HepG2 (cell line): ENCODE results near the gene SLC38A3. TPM values are rescaled to one million over a fixed set of nuclear protein-coding genes. Genes with fewer than 3 reads are reported as not detected.
A peak's percentile ranks its signal among the peaks of the same experiment; 100 is the strongest.

Experiments used
- ATAC-seq: fragments of 200-7000 bp; cut with Tn5 transposase; 3 replicates; pipeline ENCODE4 v1.9.1; 2020; ENCODE audit warnings: mild to moderate bottlenecking, moderate library complexity
- BruUV-seq: library from RNA; stranded (reverse); fragments of 400-500 nt; replicated peaks from 2 replicates; lab custom pipeline; 2021; lab: Mats Ljungman, UMichigan
- CTCF ChIA-PET: fragments of 300-600 bp; formaldehyde crosslinking; extraction: SDS; loops from one replicate; lab custom pipeline; 2021; ENCODE audit warnings: low total read pairs, inconsistent platforms, low intra/inter-chr PET ratio; lab: Yijun Ruan, JAX
- POLR2A ChIA-PET: fragments of 350-600 bp; sonication (Branson Sonifier 250); formaldehyde crosslinking; loops from one replicate; lab custom pipeline; 2020; ENCODE audit warnings: antibody characterized with exemption, inconsistent platforms; lab: Yijun Ruan, JAX
- DNase-seq: peaks from one replicate; pipeline ENCODE4 v3.0.0-alpha.2; 2015; ENCODE audit warnings: low spot score
- FAIRE-seq: peaks from 3 replicates; lab custom pipeline; 2011; peaks lifted over from hg19 to GRCh38; lab: Jason Lieb, UNC
- H2AFZ ChIP-seq: one replicate; pipeline ENCODE4 v1.6.1; 2011; ENCODE audit warnings: low read length, inconsistent platforms
- H3K27ac ChIP-seq: fragments of 300-600 bp; 3 replicates; pipeline ENCODE4 v1.8.0; 2011; ENCODE audit warnings: mixed run types, mild to moderate bottlenecking, mixed read lengths, low read length, inconsistent platforms; ENCODE audit not compliant: insufficient read depth; ENCODE audit errors: extremely low read length
- H3K27me3 ChIP-seq, 2 experiments: fragments of 200-600 bp in 1 of 2; 2 replicates in 1 of 2; 3 replicates in 1 of 2; pipeline versions ENCODE4 v1.6.0 to v1.8.0; 2011; ENCODE audit warnings: low read length in 2 of 2, mild to moderate bottlenecking in 2 of 2, moderate library complexity in 2 of 2, inconsistent platforms in 1 of 2; ENCODE audit not compliant: insufficient read depth in 2 of 2, control insufficient read depth in 1 of 2
- H3K36me3 ChIP-seq, 2 experiments: fragments of 200-600 bp in 1 of 2; replicated peaks in 1 of 2; 2 replicates in 1 of 2; 3 replicates in 1 of 2; pipeline versions ENCODE4 v1.5.1 to v1.8.0; 2011; ENCODE audit warnings: low read length in 2 of 2, inconsistent platforms in 1 of 2; ENCODE audit not compliant: insufficient read depth in 2 of 2, control insufficient read depth in 1 of 2
- H3K4me1 ChIP-seq: 2 replicates; pipeline ENCODE4 v1.5.1; 2012; ENCODE audit warnings: low read length, inconsistent platforms; ENCODE audit not compliant: insufficient read depth
- H3K4me2 ChIP-seq: 2 replicates; pipeline ENCODE4 v1.6.0; 2011; ENCODE audit warnings: low read depth, low read length, inconsistent platforms
- H3K4me3 ChIP-seq, 3 experiments: fragments of 200-600 bp in 1 of 3; sonication (generic), shearing (Covaris generic) in 1 of 3; replicated peaks in 1 of 3; 2 replicates each; pipeline ENCODE4 v1.5.1; 2011 to 2016; ENCODE audit warnings: low read length in 3 of 3, inconsistent platforms in 2 of 3, low read depth in 2 of 3, mild to moderate bottlenecking in 2 of 3, control low read depth in 1 of 3, mixed read lengths in 1 of 3; ENCODE audit not compliant: insufficient read depth in 1 of 3
- H3K79me2 ChIP-seq: one replicate; pipeline ENCODE4 v1.6.1; 2011; ENCODE audit warnings: low read length, inconsistent platforms; ENCODE audit not compliant: insufficient read depth
- H3K9ac ChIP-seq: 2 replicates; pipeline ENCODE4 v1.6.0; 2011; ENCODE audit warnings: mild to moderate bottlenecking, low read depth, low read length, inconsistent platforms; ENCODE audit not compliant: insufficient read depth
- H3K9me3 ChIP-seq: 2 replicates; pipeline ENCODE4 v1.5.1; 2012; ENCODE audit warnings: mild to moderate bottlenecking, low read length
- H4K20me1 ChIP-seq: 2 replicates; pipeline ENCODE4 v1.6.0; 2011; ENCODE audit warnings: inconsistent platforms, mild to moderate bottlenecking, low read length, moderate library complexity; ENCODE audit not compliant: insufficient read depth
- ATRX ChIP-seq: sonication (generic); formaldehyde crosslinking; IDR thresholded peaks from 2 replicates; pipeline ENCODE4 v1.4.0; 2020; ENCODE audit warnings: missing genetic modification reagents, borderline replicate concordance
- KDM2A ChIP-seq: sonication (generic); formaldehyde crosslinking; IDR thresholded peaks from 2 replicates; pipeline ENCODE4 v1.4.0; 2020; ENCODE audit warnings: low read depth, missing genetic modification reagents, borderline replicate concordance
- MEF2D ChIP-seq: sonication (generic); formaldehyde crosslinking; IDR thresholded peaks from 2 replicates; pipeline ENCODE4 v1.5.1; 2020; ENCODE audit warnings: mild to moderate bottlenecking, missing genetic modification reagents
- NRL ChIP-seq: sonication (generic); formaldehyde crosslinking; IDR thresholded peaks from 2 replicates; pipeline ENCODE4 v1.5.0; 2020; ENCODE audit warnings: missing genetic modification reagents, mild to moderate bottlenecking, moderate library complexity, borderline replicate concordance
- RAD21 ChIP-seq: fragments of 450-650 bp; formaldehyde crosslinking; IDR thresholded peaks from 2 replicates; pipeline ENCODE4 v1.5.0; 2020; ENCODE audit warnings: mild to moderate bottlenecking
- SIN3A ChIP-seq: IDR thresholded peaks from 2 replicates; pipeline ENCODE4 v1.6.1; 2011; ENCODE audit warnings: low read depth, mild to moderate bottlenecking, control low read depth, low read length, borderline replicate concordance
- SMC3 ChIP-seq: IDR thresholded peaks from 2 replicates; pipeline ENCODE4 v1.6.1; 2011; ENCODE audit warnings: low read length, improper control_type of control experiment
- SOX5 ChIP-seq: IDR thresholded peaks from 2 replicates; pipeline ENCODE4 v1.6.1; 2016; ENCODE audit warnings: borderline replicate concordance
- XRCC5 ChIP-seq: fragments of 200-400 bp; formaldehyde crosslinking; optimal IDR thresholded peaks from 2 replicates; pipeline ENCODE3; 2017; ENCODE audit warnings: mild to moderate bottlenecking, low read length
- ZC3H13 ChIP-seq: sonication (generic); formaldehyde crosslinking; IDR thresholded peaks from 2 replicates; pipeline ENCODE4 v1.8.1; 2023; ENCODE audit warnings: mild to moderate bottlenecking, missing genetic modification reagents, moderate library complexity
- ZNF343 ChIP-seq: sonication (generic); formaldehyde crosslinking; IDR thresholded peaks from 2 replicates; pipeline ENCODE4 v1.4.0; 2020; ENCODE audit warnings: mild to moderate bottlenecking, missing genetic modification reagents
- ZNF432 ChIP-seq: sonication (generic); formaldehyde crosslinking; IDR thresholded peaks from 2 replicates; pipeline ENCODE4 v1.5.0; 2020; ENCODE audit warnings: missing genetic modification reagents, mild to moderate bottlenecking, borderline replicate concordance
- ZNF543 ChIP-seq: sonication (generic); formaldehyde crosslinking; IDR thresholded peaks from 2 replicates; pipeline ENCODE4 v1.4.0; 2020; ENCODE audit warnings: mild to moderate bottlenecking, missing genetic modification reagents
- WGBS: methylation state at CpG from one replicate; pipeline ENCODE4 v1.1.6; 2017; ENCODE audit warnings: low lambda C conversion rate; 5-methylcytosine and 5-hydroxymethylcytosine counted together
- in situ Hi-C: cut with HindIII; loops from 2 replicates; pipeline ENCODE4 v1.10.0; 2017; ENCODE audit warnings: low pct_unique_long_range_greater_than_20kb; ENCODE audit not compliant: extremely low pct_ligation_motif_present
- intact Hi-C: fragments of 100-400 bp; cut with micrococcal nuclease; formaldehyde crosslinking; loops from one replicate; pipeline ENCODE4 v1.10.0; 2022; ENCODE audit not compliant: unreplicated experiment
- polyA plus RNA-seq, 8 experiments: library from polyadenylated mRNA; depleted of rRNA in 3 of 8; stranded (reverse) in 7 of 8; unstranded in 1 of 8; fragments of >200 nt; fragmentation: Illumina TruSeq in 4 of 8; extraction: Trizol in 4 of 8; gene quantifications; 2 replicates each; pipeline versions ENCODE4 v1.2.1 to v1.2.3, GENCODE V29; 2011 to 2016; ENCODE audit warnings: low read depth in 4 of 8, missing spikeins in 1 of 8, mixed read lengths in 1 of 8; ENCODE audit not compliant: insufficient read depth in 1 of 8
- total RNA-seq, 5 experiments: library from RNA; depleted of rRNA; stranded (reverse); fragments of >200 nt; fragmentation: Illumina TruSeq; extraction: Trizol; gene quantifications; 2 replicates each; pipeline ENCODE4 v1.2.3, GENCODE V29; 2016; ENCODE audit warnings: low read depth in 1 of 5
- TF ChIP-seq, protein P1 (sequence below): sonication (generic); formaldehyde crosslinking; IDR thresholded peaks from 2 replicates; pipeline ENCODE4 v1.5.0; 2020; ENCODE audit warnings: mild to moderate bottlenecking, missing genetic modification reagents, moderate library complexity
- TF ChIP-seq, protein P2 (sequence below): sonication (generic); formaldehyde crosslinking; IDR thresholded peaks from 2 replicates; pipeline ENCODE4 v1.5.0; 2020; ENCODE audit warnings: mild to moderate bottlenecking, missing genetic modification reagents
- TF ChIP-seq, protein P3 (sequence below): sonication (generic); formaldehyde crosslinking; IDR thresholded peaks from 2 replicates; pipeline ENCODE4 v1.4.0; 2020; ENCODE audit warnings: low read depth, missing genetic modification reagents

Gene SLC38A3
- total and polyA plus RNA-seq, 2 of the 13 experiments (the other 11 are each of a cell fraction or from before 2014, with no cell fraction given) = 29.8 to 164 TPM

DNA sequence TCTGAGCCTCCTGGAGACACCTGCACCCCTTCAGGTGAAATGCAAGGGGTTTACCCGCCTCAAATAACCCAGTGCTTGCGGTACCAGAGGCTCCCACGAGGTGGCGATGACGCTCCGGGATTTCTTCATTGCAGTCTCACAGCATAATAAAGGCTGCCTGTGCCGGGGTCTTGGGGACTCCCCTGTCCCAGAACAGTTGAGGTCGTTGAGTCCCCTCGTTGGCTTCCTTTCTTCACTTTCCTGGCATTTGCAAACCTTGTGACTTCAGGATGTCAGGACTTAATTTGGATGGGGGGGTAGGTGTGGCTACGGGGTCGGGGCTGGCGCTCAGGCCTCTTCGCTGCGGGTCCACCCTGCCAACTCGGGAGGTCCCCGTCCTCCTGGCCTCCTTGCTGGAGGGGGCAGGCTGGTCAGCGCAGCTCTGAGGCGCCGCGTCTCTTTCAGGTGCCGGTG lies 12.4 kb upstream of the SLC38A3 start:
- H3K79me2 ChIP-seq = no peaks in the 10 kb centered on the region
- H3K4me3 ChIP-seq = no peak overlapping the region
- no TSS peak for BruUV-seq
- ATAC-seq = no peak
- 0 out of 5 replicates have a peak, but pooled peaks cover 0 to 1% of the 10 kb centered on the region in 2 experiments for H3K36me3 ChIP-seq
- FAIRE-seq = peak; percentile 12
- ChIA-PET CTCF (interaction anchor here (0.6 to 4.8 kb wide), 6 partner anchors 20 to 71 kb away, joined by 3 to 265 read pairs (median 8); no protein-coding TSS in a partner anchor), POLR2A (interaction anchor here (1.1 to 3.2 kb wide), 2 partner anchors 18 to 29 kb away, joined by 3 to 14 read pairs; no protein-coding TSS in a partner anchor)
- intact Hi-C loops (loop anchor here (1.0 to 5.0 kb wide), 2 partner anchors 34 to 80 kb away; no protein-coding TSS in a partner anchor), in situ Hi-C loops (loop anchor here (5.0 to 10.0 kb wide), 2 partner anchors 35 to 82 kb away; partner anchors contain the start of gene LSMEM2)
- peaks cover 4% of the 10 kb centered on the region for H4K20me1 ChIP-seq
- H3K4me1 ChIP-seq = peaks cover 54% of the 10 kb centered on the region
- no peak overlapping the region for H3K9ac ChIP-seq
- no peak overlapping the region for H2AFZ ChIP-seq
- no peak overlapping the region for H3K27ac ChIP-seq
- no peak overlapping the region for H3K4me2 ChIP-seq
- WGBS = 40% methylated on average over 16 of the region's 21 CpGs
- no peaks in the 10 kb centered on the region for H3K27me3 ChIP-seq
- DNase-seq = peak; percentile 54
- no peaks in the 10 kb centered on the region for H3K9me3 ChIP-seq
- peak; percentile 60 for TF ChIP-seq XRCC5
- 0 out of 2 replicates have a peak, but pooled peaks have one; percentile 39 for TF ChIP-seq ZNF343 (CRISPR knock-in tag)
- TF ChIP-seq RAD21 (CRISPR knock-in tag) = peak; percentile 94
- no peak for TF ChIP-seq SOX5
- TF ChIP-seq ZNF432 (CRISPR knock-in tag) = no peak
- TF ChIP-seq, protein P1, sequence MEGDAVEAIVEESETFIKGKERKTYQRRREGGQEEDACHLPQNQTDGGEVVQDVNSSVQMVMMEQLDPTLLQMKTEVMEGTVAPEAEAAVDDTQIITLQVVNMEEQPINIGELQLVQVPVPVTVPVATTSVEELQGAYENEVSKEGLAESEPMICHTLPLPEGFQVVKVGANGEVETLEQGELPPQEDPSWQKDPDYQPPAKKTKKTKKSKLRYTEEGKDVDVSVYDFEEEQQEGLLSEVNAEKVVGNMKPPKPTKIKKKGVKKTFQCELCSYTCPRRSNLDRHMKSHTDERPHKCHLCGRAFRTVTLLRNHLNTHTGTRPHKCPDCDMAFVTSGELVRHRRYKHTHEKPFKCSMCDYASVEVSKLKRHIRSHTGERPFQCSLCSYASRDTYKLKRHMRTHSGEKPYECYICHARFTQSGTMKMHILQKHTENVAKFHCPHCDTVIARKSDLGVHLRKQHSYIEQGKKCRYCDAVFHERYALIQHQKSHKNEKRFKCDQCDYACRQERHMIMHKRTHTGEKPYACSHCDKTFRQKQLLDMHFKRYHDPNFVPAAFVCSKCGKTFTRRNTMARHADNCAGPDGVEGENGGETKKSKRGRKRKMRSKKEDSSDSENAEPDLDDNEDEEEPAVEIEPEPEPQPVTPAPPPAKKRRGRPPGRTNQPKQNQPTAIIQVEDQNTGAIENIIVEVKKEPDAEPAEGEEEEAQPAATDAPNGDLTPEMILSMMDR (CRISPR knock-in tag) = peak; percentile 91
- TF ChIP-seq ZC3H13 = peak; percentile 62; the same call in 1 of the 2 replicates
- TF ChIP-seq, protein P2, sequence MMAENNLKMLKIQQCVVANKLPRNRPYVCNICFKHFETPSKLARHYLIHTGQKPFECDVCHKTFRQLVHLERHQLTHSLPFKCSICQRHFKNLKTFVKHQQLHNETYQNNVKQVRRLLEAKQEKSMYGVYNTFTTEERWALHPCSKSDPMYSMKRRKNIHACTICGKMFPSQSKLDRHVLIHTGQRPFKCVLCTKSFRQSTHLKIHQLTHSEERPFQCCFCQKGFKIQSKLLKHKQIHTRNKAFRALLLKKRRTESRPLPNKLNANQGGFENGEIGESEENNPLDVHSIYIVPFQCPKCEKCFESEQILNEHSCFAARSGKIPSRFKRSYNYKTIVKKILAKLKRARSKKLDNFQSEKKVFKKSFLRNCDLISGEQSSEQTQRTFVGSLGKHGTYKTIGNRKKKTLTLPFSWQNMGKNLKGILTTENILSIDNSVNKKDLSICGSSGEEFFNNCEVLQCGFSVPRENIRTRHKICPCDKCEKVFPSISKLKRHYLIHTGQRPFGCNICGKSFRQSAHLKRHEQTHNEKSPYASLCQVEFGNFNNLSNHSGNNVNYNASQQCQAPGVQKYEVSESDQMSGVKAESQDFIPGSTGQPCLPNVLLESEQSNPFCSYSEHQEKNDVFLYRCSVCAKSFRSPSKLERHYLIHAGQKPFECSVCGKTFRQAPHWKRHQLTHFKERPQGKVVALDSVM (CRISPR knock-in tag) = no peak
- 0 out of 2 replicates have a peak, but pooled peaks have one; percentile 29 for TF ChIP-seq MEF2D (CRISPR knock-in tag)
- TF ChIP-seq NRL (CRISPR knock-in tag) = peak; percentile 6; the same call in 1 of the 2 replicates
- no peak for TF ChIP-seq ATRX
- peak; percentile 71; the same call in 1 of the 2 replicates for TF ChIP-seq KDM2A (CRISPR knock-in tag)
- TF ChIP-seq, protein P3, sequence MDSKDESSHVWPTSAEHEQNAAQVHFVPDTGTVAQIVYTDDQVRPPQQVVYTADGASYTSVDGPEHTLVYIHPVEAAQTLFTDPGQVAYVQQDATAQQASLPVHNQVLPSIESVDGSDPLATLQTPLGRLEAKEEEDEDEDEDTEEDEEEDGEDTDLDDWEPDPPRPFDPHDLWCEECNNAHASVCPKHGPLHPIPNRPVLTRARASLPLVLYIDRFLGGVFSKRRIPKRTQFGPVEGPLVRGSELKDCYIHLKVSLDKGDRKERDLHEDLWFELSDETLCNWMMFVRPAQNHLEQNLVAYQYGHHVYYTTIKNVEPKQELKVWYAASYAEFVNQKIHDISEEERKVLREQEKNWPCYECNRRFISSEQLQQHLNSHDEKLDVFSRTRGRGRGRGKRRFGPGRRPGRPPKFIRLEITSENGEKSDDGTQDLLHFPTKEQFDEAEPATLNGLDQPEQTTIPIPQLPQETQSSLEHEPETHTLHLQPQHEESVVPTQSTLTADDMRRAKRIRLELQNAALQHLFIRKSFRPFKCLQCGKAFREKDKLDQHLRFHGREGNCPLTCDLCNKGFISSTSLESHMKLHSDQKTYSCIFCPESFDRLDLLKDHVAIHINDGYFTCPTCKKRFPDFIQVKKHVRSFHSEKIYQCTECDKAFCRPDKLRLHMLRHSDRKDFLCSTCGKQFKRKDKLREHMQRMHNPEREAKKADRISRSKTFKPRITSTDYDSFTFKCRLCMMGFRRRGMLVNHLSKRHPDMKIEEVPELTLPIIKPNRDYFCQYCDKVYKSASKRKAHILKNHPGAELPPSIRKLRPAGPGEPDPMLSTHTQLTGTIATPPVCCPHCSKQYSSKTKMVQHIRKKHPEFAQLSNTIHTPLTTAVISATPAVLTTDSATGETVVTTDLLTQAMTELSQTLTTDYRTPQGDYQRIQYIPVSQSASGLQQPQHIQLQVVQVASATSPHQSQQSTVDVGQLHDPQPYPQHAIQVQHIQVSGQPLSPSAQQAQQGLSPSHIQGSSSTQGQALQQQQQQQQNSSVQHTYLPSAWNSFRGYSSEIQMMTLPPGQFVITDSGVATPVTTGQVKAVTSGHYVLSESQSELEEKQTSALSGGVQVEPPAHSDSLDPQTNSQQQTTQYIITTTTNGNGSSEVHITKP = no peak
- no peak for TF ChIP-seq SIN3A
- TF ChIP-seq ZNF543 = 0 out of 2 replicates have a peak, but pooled peaks have one; percentile 43
- TF ChIP-seq SMC3 = peak; percentile 97
